Activated effector memory CD4-positive, alpha-beta T cell treated with Interleukin-2 at 50 U/mL for 16 hours (primary cell): ENCODE data around the gene TAF13.
"Not testable (repeated sequence)": the region's sequence is repeated elsewhere in the genome, so short reads cannot be mapped to it uniquely, and the experiment has no call there.

Source experiments
- DNase-seq: peaks from one replicate; pipeline ENCODE4 v3.0.0-alpha.2; 2020

TAF13 gene

GRCh38 chr1:109045595-109045994 is 30.2 kb downstream of the TAF13 start:
- no peak for DNase-seq

- peak; percentile 95 for DNase-seq
Measured at GRCh38 chr1:109041621-109042468, 34.0 kb downstream of the TAF13 start, which contains the start of gene WDR47. Gene WDR47 (minus strand): TSS chr1:109042102. CDS start chr1:109023512, 18,590 bp downstream.

GRCh38 chr1:109040989-109041620 is 34.7 kb downstream of the TAF13 start:
- no peak for DNase-seq

GRCh38 chr1:109040627-109040988 is 35.2 kb downstream of the TAF13 start:
- DNase-seq = no peak

- DNase-seq = no peak
Measured at GRCh38 chr1:109034382-109034781, 41.4 kb downstream of the TAF13 start.

GRCh38 chr1:109029493-109029892 is 46.3 kb downstream of the TAF13 start:
- DNase-seq = not testable (repeated sequence)

GRCh38 chr1:109027841-109028240 is 48.0 kb downstream of the TAF13 start:
- no peak for DNase-seq

GRCh38 chr1:109025694-109026093 is 50.1 kb downstream of the TAF13 start:
- no peak for DNase-seq

- no peak for DNase-seq
Measured at GRCh38 chr1:109024646-109025045, 51.2 kb downstream of the TAF13 start.

- DNase-seq = no peak
Measured at GRCh38 chr1:109020693-109021257, 55.0 kb downstream of the TAF13 start.

- DNase-seq = not testable (repeated sequence)
Measured at GRCh38 chr1:109017719-109018118, 58.1 kb downstream of the TAF13 start.

GRCh38 chr1:109017134-109017533 is 58.7 kb downstream of the TAF13 start:
- DNase-seq = no peak
